B cell (primary cell): ENCODE measurements around the gene SFT2D2. TPM values are rescaled to one million over a fixed set of nuclear protein-coding genes. Genes with fewer than 3 reads are reported as not detected.

Source experiments
- ATAC-seq: fragments of 200-7000 bp; cut with Tn5 transposase; one replicate; pipeline ENCODE4 v1.10.0; 2021; ENCODE audit warnings: low read depth, mild to moderate bottlenecking, moderate number of reproducible peaks, moderate library complexity
- CTCF ChIA-PET: fragments of 350-600 bp; sonication (Branson Sonifier 250); formaldehyde crosslinking; loops from one replicate; lab custom pipeline; 2021; ENCODE audit warnings: antibody characterized with exemption, inconsistent platforms; lab: Charles Lee
- POLR2A ChIA-PET: fragments of 350-600 bp; sonication (Branson Sonifier 250); formaldehyde crosslinking; loops from one replicate; lab custom pipeline; 2021; ENCODE audit warnings: antibody characterized with exemption; lab: Charles Lee
- DNase-seq: peaks from one replicate; pipeline ENCODE4 v3.0.0; 2013
- H2AFZ ChIP-seq: 2 replicates; pipeline ENCODE4 v1.6.1; 2012; ENCODE audit warnings: mild to moderate bottlenecking, low read depth, low read length; ENCODE audit not compliant: insufficient read depth, poor library complexity, severe bottlenecking
- H3K27ac ChIP-seq, 2 donors: 1 replicate in 1 of 2; 2 replicates in 1 of 2; pipeline ENCODE4 v1.5.1; 2012 to 2013; ENCODE audit warnings: low read length in 2 of 2, mild to moderate bottlenecking in 2 of 2, moderate library complexity in 1 of 2
- H3K27me3 ChIP-seq, 4 experiments: fragments of 200-600 bp in 1 of 4; sonication (generic) in 1 of 4; replicated peaks in 1 of 4; 1 replicate in 2 of 4; 2 replicates in 2 of 4; pipeline versions ENCODE4 v1.6.1 to v1.7.0; 2013 to 2016; ENCODE audit warnings: low read length in 3 of 4, mild to moderate bottlenecking in 2 of 4, mixed read lengths in 1 of 4, moderate library complexity in 1 of 4; ENCODE audit not compliant: insufficient read depth in 4 of 4, control insufficient read depth in 3 of 4; ENCODE audit errors: control extremely low read depth in 1 of 4
- H3K36me3 ChIP-seq, 2 experiments: replicated peaks in 1 of 2; 1 replicate in 1 of 2; 2 replicates in 1 of 2; pipeline versions ENCODE4 v1.6.1 to v1.7.1; 2013; ENCODE audit warnings: low read length in 1 of 2; ENCODE audit not compliant: insufficient read depth in 2 of 2, control insufficient read depth in 1 of 2; ENCODE audit errors: control extremely low read depth in 1 of 2, extremely low read depth in 1 of 2
- H3K4me1 ChIP-seq, 2 donors: fragments of 200-600 bp in 1 of 2; sonication (generic) in 1 of 2; 1 replicate in 1 of 2; 2 replicates in 1 of 2; pipeline versions ENCODE4 v1.5.1 to v1.6.1; 2013 to 2017; ENCODE audit warnings: low read length in 2 of 2; ENCODE audit not compliant: control insufficient read depth in 2 of 2, insufficient read depth in 2 of 2
- H3K4me2 ChIP-seq: replicated peaks from 2 replicates; pipeline ENCODE3; 2012; ENCODE audit warnings: mild to moderate bottlenecking, low read depth, low read length; ENCODE audit not compliant: poor library complexity, severe bottlenecking
- H3K4me3 ChIP-seq, 5 experiments: fragments of 200-600 bp in 1 of 5; sonication (generic) in 1 of 5; 1 replicate in 3 of 5; 2 replicates in 2 of 5; pipeline versions ENCODE4 v1.5.1 to v1.7.0; 2011 to 2016; ENCODE audit warnings: low read length in 4 of 5, mild to moderate bottlenecking in 4 of 5, low read depth in 2 of 5, control low read depth in 1 of 5, moderate library complexity in 1 of 5; ENCODE audit not compliant: insufficient read depth in 1 of 5; ENCODE audit errors: control extremely low read depth in 1 of 5, extremely low read depth in 1 of 5
- H3K79me2 ChIP-seq: fragments of 200-600 bp; sonication (generic); one replicate; pipeline ENCODE4 v1.6.0; 2016; ENCODE audit warnings: low read length; ENCODE audit not compliant: control insufficient read depth, insufficient read depth
- H3K9ac ChIP-seq: fragments of 200-600 bp; sonication (generic); 2 replicates; pipeline ENCODE4 v1.6.1; 2017; ENCODE audit warnings: mild to moderate bottlenecking, low read length, moderate library complexity
- H3K9me3 ChIP-seq, 3 donors: one replicate each; pipeline versions ENCODE4 v1.6.1 to v1.7.1; 2013; ENCODE audit warnings: low read length in 2 of 3; ENCODE audit not compliant: control insufficient read depth in 2 of 3, insufficient read depth in 1 of 3; ENCODE audit errors: control extremely low read depth in 1 of 3
- H4K20me1 ChIP-seq: 2 replicates; pipeline ENCODE4 v1.6.0; 2012; ENCODE audit warnings: mild to moderate bottlenecking, low read length; ENCODE audit not compliant: insufficient read depth, control insufficient read depth, poor library complexity, severe bottlenecking
- H3K27ac Mint-ChIP-seq: one replicate; pipeline ENCODE4 v1.8.0; 2021; ENCODE audit warnings: mixed read lengths
- H3K27me3 Mint-ChIP-seq: one replicate; pipeline ENCODE4 v1.8.0; 2021; ENCODE audit warnings: mixed read lengths
- H3K4me1 Mint-ChIP-seq: one replicate; pipeline ENCODE4 v1.8.0; 2021; ENCODE audit warnings: mixed read lengths
- H3K4me3 Mint-ChIP-seq: one replicate; pipeline ENCODE4 v1.8.0; 2021; ENCODE audit warnings: mixed read lengths
- H3K9me3 Mint-ChIP-seq: one replicate; pipeline ENCODE4 v1.8.0; 2022; ENCODE audit warnings: mixed read lengths; ENCODE audit not compliant: insufficient read depth
- EZH2 ChIP-seq: IDR thresholded peaks from 2 replicates; pipeline ENCODE4 v1.6.1; 2012; ENCODE audit warnings: borderline replicate concordance, low read depth, mild to moderate bottlenecking, moderate library complexity, low read length; ENCODE audit not compliant: insufficient read depth, poor library complexity, severe bottlenecking
- WGBS: methylation state at CpG from one replicate; pipeline ENCODE4 v1.1.5; 2013; ENCODE audit warnings: missing lambda C conversion rate; ENCODE audit not compliant: insufficient coverage; 5-methylcytosine and 5-hydroxymethylcytosine counted together
- intact Hi-C: fragments of 100-400 bp; cut with micrococcal nuclease; formaldehyde crosslinking; loops from one replicate; pipeline ENCODE4 v1.10.0; 2022
- polyA plus RNA-seq: library from polyadenylated mRNA; depleted of rRNA; stranded (reverse); fragments of >200 nt; gene quantifications from 2 replicates; pipeline ENCODE4 v1.2.3, GENCODE V29; 2012
- total RNA-seq, 2 donors: library from RNA; stranded (reverse); fragments of 120-200 nt in 1 of 2; gene quantifications; 1 replicate in 1 of 2; 2 replicates in 1 of 2; pipeline versions ENCODE4 v1.2.3 to v1.2.4, GENCODE V29; 2013 to 2022
- TF ChIP-seq, protein P1 (sequence below): fragments of 200-600 bp; IDR thresholded peaks from one replicate; pipeline ENCODE4 v1.8.0; 2022; ENCODE audit warnings: antibody characterized with exemption, mild to moderate bottlenecking

SFT2D2 gene
- total and polyA plus RNA-seq, 2 donors (not counting 1 experiment from before 2014, with no cell fraction given), result 13.0 to 68.3 TPM

DNA sequence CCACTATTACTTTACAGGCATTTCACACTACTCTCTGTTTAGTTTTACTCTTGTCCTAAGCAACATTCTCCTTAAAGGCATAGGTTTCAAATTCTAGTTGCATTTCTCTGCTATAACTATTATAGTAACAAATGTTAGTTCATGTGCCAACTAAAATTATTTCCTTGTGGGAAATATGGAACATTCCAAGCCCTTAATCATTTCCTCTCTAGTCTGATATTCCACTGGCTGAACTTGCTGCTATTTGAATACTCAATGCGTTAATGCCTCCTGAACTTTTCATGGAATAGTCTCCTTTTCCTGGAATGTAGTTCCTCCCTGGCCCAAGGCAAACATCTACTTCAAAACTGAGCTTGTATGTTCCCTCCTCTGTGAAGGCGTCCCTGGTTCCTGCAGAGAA, 35.6 kb downstream of the SFT2D2 start:
- DNase-seq (no peak), ATAC-seq (no peak)
- Histone ChIP-seq H3K4me2 (no peak overlapping the region), H3K4me1 (no peaks in the 10 kb centered on the region), H2AFZ (no peak overlapping the region), H3K79me2 (peaks cover 5% of the 10 kb centered on the region), H3K9ac (no peak overlapping the region), H4K20me1 (peaks cover 8% of the 10 kb centered on the region), H3K4me3 (no peak overlapping the region), H3K9me3 (peaks cover 1 to 19% (median 4%) of the 10 kb centered on the region in 3 donors), H3K27me3 (no peaks in the 10 kb centered on the region), H3K27ac (no peak overlapping the region), H3K36me3 (peaks cover 10 to 23% of the 10 kb centered on the region in 2 experiments)
- WGBS, result 100% methylated on average over 2 of the region's 2 CpGs
- Mint-ChIP-seq H3K4me1 (no peaks in the 10 kb centered on the region), H3K27me3 (no peaks in the 10 kb centered on the region), H3K9me3 (peaks cover 5% of the 10 kb centered on the region), H3K4me3 (no peak overlapping the region), H3K27ac (no peak overlapping the region)
- TF ChIP-seq, protein P1, sequence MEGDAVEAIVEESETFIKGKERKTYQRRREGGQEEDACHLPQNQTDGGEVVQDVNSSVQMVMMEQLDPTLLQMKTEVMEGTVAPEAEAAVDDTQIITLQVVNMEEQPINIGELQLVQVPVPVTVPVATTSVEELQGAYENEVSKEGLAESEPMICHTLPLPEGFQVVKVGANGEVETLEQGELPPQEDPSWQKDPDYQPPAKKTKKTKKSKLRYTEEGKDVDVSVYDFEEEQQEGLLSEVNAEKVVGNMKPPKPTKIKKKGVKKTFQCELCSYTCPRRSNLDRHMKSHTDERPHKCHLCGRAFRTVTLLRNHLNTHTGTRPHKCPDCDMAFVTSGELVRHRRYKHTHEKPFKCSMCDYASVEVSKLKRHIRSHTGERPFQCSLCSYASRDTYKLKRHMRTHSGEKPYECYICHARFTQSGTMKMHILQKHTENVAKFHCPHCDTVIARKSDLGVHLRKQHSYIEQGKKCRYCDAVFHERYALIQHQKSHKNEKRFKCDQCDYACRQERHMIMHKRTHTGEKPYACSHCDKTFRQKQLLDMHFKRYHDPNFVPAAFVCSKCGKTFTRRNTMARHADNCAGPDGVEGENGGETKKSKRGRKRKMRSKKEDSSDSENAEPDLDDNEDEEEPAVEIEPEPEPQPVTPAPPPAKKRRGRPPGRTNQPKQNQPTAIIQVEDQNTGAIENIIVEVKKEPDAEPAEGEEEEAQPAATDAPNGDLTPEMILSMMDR, result no peak
- no peak for TF ChIP-seq EZH2
- intact Hi-C loops, result no loop called here
- POLR2A ChIA-PET, result no interaction called here
- CTCF ChIA-PET, result no interaction called here

DNA sequence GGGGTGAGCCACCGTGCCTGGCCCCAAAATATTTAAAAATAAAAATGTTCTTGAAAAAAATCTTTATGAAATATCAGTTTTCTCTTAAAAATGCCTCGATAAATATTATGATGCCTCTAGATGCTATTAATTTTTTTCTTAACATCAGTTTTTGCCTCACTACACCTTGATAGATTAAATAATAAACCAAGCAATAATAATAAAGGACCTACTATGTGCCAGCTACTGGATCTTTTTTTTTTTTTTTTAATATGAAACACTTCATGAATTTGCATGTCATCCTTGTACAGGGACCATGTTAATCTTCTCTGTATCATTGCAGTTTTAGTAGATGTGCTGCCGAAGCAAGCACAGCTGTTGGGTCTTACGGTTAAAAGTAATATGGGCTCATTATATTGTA, 37.3 kb downstream of the SFT2D2 start:
- Histone ChIP-seq H3K9ac (no peak overlapping the region), H3K4me2 (no peak overlapping the region), H4K20me1 (peaks cover 5% of the 10 kb centered on the region), H2AFZ (no peak overlapping the region), H3K4me1 (no peaks in the 10 kb centered on the region), H3K79me2 (no peaks in the 10 kb centered on the region), H3K27me3 (no peaks in the 10 kb centered on the region), H3K27ac (no peak overlapping the region), H3K36me3 (peaks cover 9 to 23% of the 10 kb centered on the region in 2 experiments), H3K9me3 (peaks cover 1 to 16% (median 2%) of the 10 kb centered on the region in 3 donors), H3K4me3 (no peak overlapping the region)
- WGBS, result no CpG with 5 or more reads among the region's 4 CpGs
- H3K27ac Mint-ChIP-seq, result no peak overlapping the region
- H3K4me3 Mint-ChIP-seq, result no peak overlapping the region
- no peaks in the 10 kb centered on the region for H3K27me3 Mint-ChIP-seq
- DNase-seq (no peak), ATAC-seq (no peak)
- ChIA-PET CTCF (interaction anchor here (0.6 kb wide), 1 partner anchor 1808 kb away, joined by 3 read pairs; no protein-coding TSS in a partner anchor), POLR2A (no interaction called here)
- intact Hi-C loops, result no loop called here
- TF ChIP-seq EZH2, result no peak
- TF ChIP-seq, protein P1, result no peak
- H3K4me1 Mint-ChIP-seq, result no peaks in the 10 kb centered on the region
- peaks cover 5% of the 10 kb centered on the region for H3K9me3 Mint-ChIP-seq
